Measurements from ENCODE around the gene TNF. TPM values are rescaled to one million over a fixed set of nuclear protein-coding genes. Genes with fewer than 3 reads are reported as not detected.

The TNF gene
- total and polyA plus RNA-seq, 2 of the 13 experiments (the other 11 are each of a cell fraction or from before 2014, with no cell fraction given) = not detected

DNA sequence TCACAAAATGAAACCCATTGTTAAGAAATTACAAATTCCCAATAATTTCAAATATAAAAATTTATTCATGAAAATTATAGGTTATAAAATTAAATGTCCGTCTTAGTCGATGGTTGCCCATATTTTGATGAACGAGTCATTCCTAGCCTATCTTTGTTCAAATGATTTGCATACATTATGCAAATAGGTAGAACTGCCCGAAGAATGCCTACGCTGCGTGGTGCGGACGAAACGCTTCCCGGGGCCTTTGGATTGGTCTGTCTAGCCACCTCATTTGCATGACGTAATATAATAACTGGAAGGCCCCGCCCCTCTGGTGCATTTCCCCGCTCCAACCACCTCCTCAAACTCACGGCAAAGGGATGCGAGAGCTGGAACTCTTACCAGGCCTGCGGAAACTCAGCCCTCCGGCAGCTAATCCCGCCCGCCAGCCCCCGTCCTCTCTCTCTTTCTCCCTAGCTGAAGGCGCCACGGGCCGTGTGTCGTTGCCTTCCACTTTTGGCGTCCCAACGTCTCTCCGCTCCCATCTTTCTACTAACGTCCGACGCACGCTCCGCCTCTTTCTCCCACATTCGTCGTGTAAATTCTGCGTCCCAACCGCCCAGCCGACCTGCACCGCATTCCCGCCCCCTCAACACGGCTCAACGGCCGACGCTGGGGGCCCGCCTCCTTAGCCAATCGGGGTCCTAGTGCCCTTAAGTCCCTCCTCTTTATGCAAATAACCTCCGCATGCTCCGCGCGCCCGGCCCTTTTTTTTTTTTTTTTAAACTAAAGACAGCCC, 44.6 kb downstream of the TNF start (continued):
- TF ChIP-seq FOXA1 (IDR thresholded peaks at IDR 0.05) (no peak), FOXA1 (CRISPR knock-in tag; IDR thresholded peaks at IDR 0.05) (peak; percentile 63; the same call in 1 of the 2 replicates), ZNF781 (CRISPR knock-in tag; IDR thresholded peaks at IDR 0.05; ENCODE audit: borderline replicate concordance, not compliant biosample characterization) (peak; percentile 95), TEAD2 (CRISPR knock-in tag; IDR thresholded peaks at IDR 0.05) (no peak), ZMYM2 (CRISPR knock-in tag; IDR thresholded peaks at IDR 0.05) (0 out of 2 replicates have a peak, but pooled peaks have one; percentile 5), MZF1 (CRISPR knock-in tag; IDR thresholded peaks at IDR 0.05; ENCODE audit: borderline replicate concordance) (no peak), AHR (CRISPR knock-in tag; IDR thresholded peaks at IDR 0.05) (no peak), KDM4B (CRISPR knock-in tag; IDR thresholded peaks at IDR 0.05) (no peak; the same call in 1 of the 2 replicates), FOXO1 (CRISPR knock-in tag; IDR thresholded peaks at IDR 0.05) (no peak), GTF2F1 (IDR thresholded peaks at IDR 0.05; ENCODE audit: low read length) (peak; percentile 76; the same call in 1 of the 2 replicates), PHF21A (CRISPR knock-in tag; IDR thresholded peaks at IDR 0.05) (peak; percentile 73), MXD4 (CRISPR knock-in tag; IDR thresholded peaks at IDR 0.05) (peak; percentile 52; the same call in 1 of the 2 replicates), GATA4 (IDR thresholded peaks at IDR 0.05; ENCODE audit: borderline replicate concordance, low read depth) (peak; percentile 47; the same call in 1 of the 2 replicates), NFRKB (IDR thresholded peaks at IDR 0.05) (no peak), NBN (conservative IDR thresholded peaks at IDR 0.05) (no peak), ZNF329 (CRISPR knock-in tag; IDR thresholded peaks at IDR 0.05; ENCODE audit: low read depth) (no peak), ZBTB7A (CRISPR knock-in tag; IDR thresholded peaks at IDR 0.05) (no peak), ZNF709 (CRISPR knock-in tag; IDR thresholded peaks at IDR 0.05) (0 out of 2 replicates have a peak, but pooled peaks have one; percentile 74), ZNF446 (CRISPR knock-in tag; IDR thresholded peaks at IDR 0.05) (no peak), PITX1 (CRISPR knock-in tag; IDR thresholded peaks at IDR 0.05) (peak; percentile 93)
- TF ChIP-seq, protein P1, sequence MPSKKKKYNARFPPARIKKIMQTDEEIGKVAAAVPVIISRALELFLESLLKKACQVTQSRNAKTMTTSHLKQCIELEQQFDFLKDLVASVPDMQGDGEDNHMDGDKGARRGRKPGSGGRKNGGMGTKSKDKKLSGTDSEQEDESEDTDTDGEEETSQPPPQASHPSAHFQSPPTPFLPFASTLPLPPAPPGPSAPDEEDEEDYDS (CRISPR knock-in tag; IDR thresholded peaks at IDR 0.05) = peak; percentile 98
- TF ChIP-seq, protein P2, sequence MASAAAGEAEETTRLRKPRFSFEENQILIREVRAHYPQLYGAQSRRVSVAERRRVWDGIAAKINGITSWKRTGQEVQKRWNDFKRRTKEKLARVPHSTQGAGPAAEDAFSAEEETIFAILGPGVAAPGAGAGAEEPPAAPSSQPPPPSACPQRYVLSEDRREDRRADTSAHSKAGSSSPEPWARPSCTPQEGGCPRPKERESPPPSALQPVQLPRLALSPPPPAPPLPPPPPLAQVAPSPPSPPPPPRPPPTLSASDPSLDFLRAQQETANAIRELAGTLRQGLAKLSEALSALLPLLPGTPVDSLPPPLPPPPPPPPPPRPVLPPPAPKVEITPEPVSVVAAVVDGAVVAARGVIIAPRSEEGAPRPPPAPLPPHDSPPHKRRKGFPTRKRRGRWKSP (CRISPR knock-in tag; IDR thresholded peaks at IDR 0.05) = peak; percentile 68
- TF ChIP-seq, protein P3, sequence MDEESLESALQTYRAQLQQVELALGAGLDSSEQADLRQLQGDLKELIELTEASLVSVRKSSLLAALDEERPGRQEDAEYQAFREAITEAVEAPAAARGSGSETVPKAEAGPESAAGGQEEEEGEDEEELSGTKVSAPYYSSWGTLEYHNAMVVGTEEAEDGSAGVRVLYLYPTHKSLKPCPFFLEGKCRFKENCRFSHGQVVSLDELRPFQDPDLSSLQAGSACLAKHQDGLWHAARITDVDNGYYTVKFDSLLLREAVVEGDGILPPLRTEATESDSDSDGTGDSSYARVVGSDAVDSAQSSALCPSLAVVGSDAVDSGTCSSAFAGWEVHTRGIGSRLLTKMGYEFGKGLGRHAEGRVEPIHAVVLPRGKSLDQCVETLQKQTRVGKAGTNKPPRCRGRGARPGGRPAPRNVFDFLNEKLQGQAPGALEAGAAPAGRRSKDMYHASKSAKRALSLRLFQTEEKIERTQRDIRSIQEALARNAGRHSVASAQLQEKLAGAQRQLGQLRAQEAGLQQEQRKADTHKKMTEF (CRISPR knock-in tag; IDR thresholded peaks at IDR 0.05) = peak; percentile 59; the same call in 1 of the 2 replicates
- TF ChIP-seq, protein P4, sequence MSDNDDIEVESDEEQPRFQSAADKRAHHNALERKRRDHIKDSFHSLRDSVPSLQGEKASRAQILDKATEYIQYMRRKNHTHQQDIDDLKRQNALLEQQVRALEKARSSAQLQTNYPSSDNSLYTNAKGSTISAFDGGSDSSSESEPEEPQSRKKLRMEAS (IDR thresholded peaks at IDR 0.05) = peak; percentile 97
- TF ChIP-seq, protein P5, sequence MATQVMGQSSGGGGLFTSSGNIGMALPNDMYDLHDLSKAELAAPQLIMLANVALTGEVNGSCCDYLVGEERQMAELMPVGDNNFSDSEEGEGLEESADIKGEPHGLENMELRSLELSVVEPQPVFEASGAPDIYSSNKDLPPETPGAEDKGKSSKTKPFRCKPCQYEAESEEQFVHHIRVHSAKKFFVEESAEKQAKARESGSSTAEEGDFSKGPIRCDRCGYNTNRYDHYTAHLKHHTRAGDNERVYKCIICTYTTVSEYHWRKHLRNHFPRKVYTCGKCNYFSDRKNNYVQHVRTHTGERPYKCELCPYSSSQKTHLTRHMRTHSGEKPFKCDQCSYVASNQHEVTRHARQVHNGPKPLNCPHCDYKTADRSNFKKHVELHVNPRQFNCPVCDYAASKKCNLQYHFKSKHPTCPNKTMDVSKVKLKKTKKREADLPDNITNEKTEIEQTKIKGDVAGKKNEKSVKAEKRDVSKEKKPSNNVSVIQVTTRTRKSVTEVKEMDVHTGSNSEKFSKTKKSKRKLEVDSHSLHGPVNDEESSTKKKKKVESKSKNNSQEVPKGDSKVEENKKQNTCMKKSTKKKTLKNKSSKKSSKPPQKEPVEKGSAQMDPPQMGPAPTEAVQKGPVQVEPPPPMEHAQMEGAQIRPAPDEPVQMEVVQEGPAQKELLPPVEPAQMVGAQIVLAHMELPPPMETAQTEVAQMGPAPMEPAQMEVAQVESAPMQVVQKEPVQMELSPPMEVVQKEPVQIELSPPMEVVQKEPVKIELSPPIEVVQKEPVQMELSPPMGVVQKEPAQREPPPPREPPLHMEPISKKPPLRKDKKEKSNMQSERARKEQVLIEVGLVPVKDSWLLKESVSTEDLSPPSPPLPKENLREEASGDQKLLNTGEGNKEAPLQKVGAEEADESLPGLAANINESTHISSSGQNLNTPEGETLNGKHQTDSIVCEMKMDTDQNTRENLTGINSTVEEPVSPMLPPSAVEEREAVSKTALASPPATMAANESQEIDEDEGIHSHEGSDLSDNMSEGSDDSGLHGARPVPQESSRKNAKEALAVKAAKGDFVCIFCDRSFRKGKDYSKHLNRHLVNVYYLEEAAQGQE (IDR thresholded peaks at IDR 0.05; ENCODE audit: borderline replicate concordance in 1 of 2, low read depth in 1 of 2, low read length in 2 of 2) = no peak
